NT2/D1 (cell line): ENCODE data around the gene SPC24.

Experiments used
- YY1 ChIP-seq: IDR thresholded peaks from 2 replicates; pipeline ENCODE4 v1.6.1; 2011; ENCODE audit not compliant: insufficient read length, insufficient read depth
- ZNF274 ChIP-seq: IDR thresholded peaks from 2 replicates; pipeline ENCODE4 v1.6.1; 2011; ENCODE audit warnings: mild to moderate bottlenecking, low read depth, low read length

DNA sequence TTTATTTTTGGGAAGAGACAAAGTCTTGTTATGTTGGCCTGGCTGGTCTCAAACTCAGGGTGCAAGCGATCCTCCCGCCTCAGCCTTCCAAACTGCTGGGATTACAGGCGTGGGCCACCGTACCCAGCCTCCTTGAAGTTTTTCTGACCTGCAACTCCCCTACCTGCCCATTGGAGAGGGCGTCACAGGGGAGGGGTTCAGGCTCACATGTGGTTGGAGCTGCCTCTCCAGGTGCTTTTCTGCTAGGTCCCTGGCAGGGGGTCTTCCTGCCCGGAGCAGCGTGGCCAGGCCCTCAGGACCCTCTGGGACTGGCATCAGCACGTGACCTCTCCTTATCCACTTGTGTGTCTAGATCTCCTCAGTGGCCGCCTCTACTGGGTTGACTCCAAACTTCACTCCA lies 39.1 kb downstream of the SPC24 start:
- TF ChIP-seq YY1 = no peak
- TF ChIP-seq ZNF274 = no peak
